ENCODE results near the gene CDC14C.

The CDC14C gene

GRCh38 chr7:48924433-48924832 lies at the start of gene CDC14C:
CDC14C (plus strand) TSS chr7:48924547; CDS start chr7:48924673, 126 bp downstream.
- Mint-ChIP-seq H3K4me3 (no peak within 1 kb of the TSS), H3K4me1 (no peaks in the 10 kb centered on the region), H3K27ac (no peak within 1 kb of the TSS)

GRCh38 chr7:48875045-48875916 lies 49.1 kb upstream of the CDC14C start:
- Mint-ChIP-seq H3K27me3 (ENCODE audit: low read depth) (no peaks in the 10 kb centered on the region), H3K27ac (no peak overlapping the region), H3K9me3 (no peaks in the 10 kb centered on the region), H3K4me3 (no peak overlapping the region), H3K4me1 (no peaks in the 10 kb centered on the region), H3K36me3 (ENCODE audit: low read depth) (no peaks in the 10 kb centered on the region)
- peak; percentile 67 to 71 (median 69) for TF ChIP-seq CTCF (IDR thresholded peaks at IDR 0.05; ENCODE audit: unreplicated experiment in 3 of 3)

More at GRCh38 chr7:48924433-48924832, at the start of gene CDC14C:
- Mint-ChIP-seq H3K27me3 (ENCODE audit: low read depth) (no peaks in the 10 kb centered on the region), H3K36me3 (ENCODE audit: low read depth) (no peaks in the 10 kb centered on the region), H3K9me3 (peaks cover 2% of the 10 kb centered on the region)
- no peak for TF ChIP-seq CTCF (IDR thresholded peaks at IDR 0.05; ENCODE audit: unreplicated experiment in 3 of 3)

- no peaks in the 10 kb centered on the region for H3K9me3 Mint-ChIP-seq
- H3K36me3 Mint-ChIP-seq (ENCODE audit: low read depth) = no peaks in the 10 kb centered on the region
- H3K27ac Mint-ChIP-seq = no peak overlapping the region
These were observed 48.3 kb upstream of the CDC14C start for GRCh38 chr7:48876087-48876486.

GRCh38 chr7:48880851-48881250 lies 43.5 kb upstream of the CDC14C start:
- Mint-ChIP-seq H3K9me3 (peaks cover 3% of the 10 kb centered on the region), H3K4me1 (no peaks in the 10 kb centered on the region), H3K27ac (no peak overlapping the region), H3K36me3 (ENCODE audit: low read depth) (no peaks in the 10 kb centered on the region), H3K4me3 (no peak overlapping the region), H3K27me3 (ENCODE audit: low read depth) (no peaks in the 10 kb centered on the region)
- TF ChIP-seq CTCF (IDR thresholded peaks at IDR 0.05; ENCODE audit: unreplicated experiment in 3 of 3) = no peak

More at GRCh38 chr7:48876087-48876486, 48.3 kb upstream of the CDC14C start:
- Mint-ChIP-seq H3K27me3 (ENCODE audit: low read depth) (no peaks in the 10 kb centered on the region), H3K4me1 (no peaks in the 10 kb centered on the region), H3K4me3 (no peak overlapping the region)
- no peak for TF ChIP-seq CTCF (IDR thresholded peaks at IDR 0.05; ENCODE audit: unreplicated experiment in 3 of 3)

- Mint-ChIP-seq H3K36me3 (ENCODE audit: low read depth) (no peaks in the 10 kb centered on the region), H3K4me1 (no peaks in the 10 kb centered on the region), H3K27ac (no peak overlapping the region), H3K4me3 (no peak overlapping the region), H3K9me3 (peaks cover 17% of the 10 kb centered on the region), H3K27me3 (ENCODE audit: low read depth) (peaks cover 4% of the 10 kb centered on the region)
- no peak for TF ChIP-seq CTCF (IDR thresholded peaks at IDR 0.05; ENCODE audit: unreplicated experiment in 3 of 3)
These were observed 36.8 kb upstream of the CDC14C start for GRCh38 chr7:48887500-48887899.

GRCh38 chr7:48894574-48894973 lies 29.8 kb upstream of the CDC14C start:
- Mint-ChIP-seq H3K27me3 (ENCODE audit: low read depth) (no peaks in the 10 kb centered on the region), H3K27ac (no peak overlapping the region), H3K36me3 (ENCODE audit: low read depth) (no peaks in the 10 kb centered on the region), H3K9me3 (peaks cover 16% of the 10 kb centered on the region), H3K4me1 (no peaks in the 10 kb centered on the region), H3K4me3 (no peak overlapping the region)
- no peak for TF ChIP-seq CTCF (IDR thresholded peaks at IDR 0.05; ENCODE audit: unreplicated experiment in 3 of 3)

Data from nephron (organoid).